ENCODE results near the gene GRIK3. TPM values are rescaled to one million over a fixed set of nuclear protein-coding genes. Genes with fewer than 3 reads are reported as not detected.

The GRIK3 gene
- total and polyA plus RNA-seq, 7 experiments from 2014 or later: not detected

DNA sequence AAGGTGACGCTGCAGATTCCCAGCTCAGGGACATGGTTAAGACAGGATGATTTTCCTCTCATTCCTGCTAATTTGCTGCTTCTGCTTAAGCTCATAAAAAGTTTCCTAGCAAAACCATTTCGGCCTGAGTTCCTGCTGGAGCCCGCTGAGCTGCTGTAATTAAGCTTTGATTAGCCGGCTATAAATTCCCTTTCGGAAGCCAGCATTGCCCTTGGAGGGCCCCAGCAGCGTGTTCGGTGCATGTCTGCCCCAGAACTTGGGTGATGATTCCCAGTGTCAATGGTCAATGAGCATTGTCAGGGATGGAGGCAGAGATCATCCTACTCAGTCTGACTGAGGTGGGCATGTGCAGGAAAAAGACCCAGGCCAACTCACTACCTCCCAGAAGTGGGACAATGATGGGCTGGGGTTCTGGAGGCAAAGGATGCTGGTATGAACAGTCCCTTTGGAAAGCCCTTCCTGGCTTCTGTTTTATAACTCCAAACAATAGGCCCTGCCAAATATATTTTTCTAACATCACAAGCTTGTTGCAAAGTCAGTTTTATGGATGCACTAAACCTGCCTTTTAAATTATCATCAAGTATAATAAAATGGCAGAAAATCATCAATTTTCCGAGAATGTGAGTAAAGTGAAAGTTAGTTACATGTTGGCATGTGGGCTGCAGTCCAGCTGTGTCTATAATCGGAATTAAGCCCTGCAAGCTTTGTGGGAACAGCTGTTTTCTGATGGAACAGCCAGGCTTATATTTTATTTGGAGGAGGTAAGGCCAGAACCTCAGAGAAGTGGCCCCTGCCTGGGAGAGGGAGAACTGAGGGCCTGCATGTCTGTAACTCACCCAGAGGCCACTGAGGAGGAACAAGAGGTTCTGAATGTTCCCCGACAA is 257.1 kb downstream of the GRIK3 start:
- ATAC-seq (no peak), DNase-seq (no peak)
- Mint-ChIP-seq H3K36me3 (no peaks in the 10 kb centered on the region), H3K27ac (no peak overlapping the region), H3K4me1 (no peaks in the 10 kb centered on the region), H3K27me3 (peaks cover 20 to 49% (median 28%) of the 10 kb centered on the region in 5 donors), H3K9me3 (no peaks in the 10 kb centered on the region), H3K4me3 (no peak overlapping the region)
- Histone ChIP-seq H3K36me3 (ENCODE audit: control insufficient read depth in 2 of 3, insufficient read depth in 3 of 3, low read length in 3 of 3) (no peaks in the 10 kb centered on the region), H3K4me3 (ENCODE audit: low read length) (no peak overlapping the region), H3K9me3 (ENCODE audit: control insufficient read depth in 2 of 3, low read length in 3 of 3) (no peaks in the 10 kb centered on the region), H3K27ac (ENCODE audit: low read depth, low read length) (no peak overlapping the region), H3K27me3 (ENCODE audit: control insufficient read depth in 2 of 2, insufficient read depth in 2 of 2, low read length in 2 of 2) (no peaks in the 10 kb centered on the region), H3K4me1 (ENCODE audit: control insufficient read depth in 2 of 2, insufficient read depth in 2 of 2, low read length in 2 of 2) (no peaks in the 10 kb centered on the region)
- CTCF ChIA-PET: no interaction called here
- intact Hi-C loops (cut with micrococcal nuclease): no loop called here
- POLR2A ChIA-PET: no interaction called here

DNA sequence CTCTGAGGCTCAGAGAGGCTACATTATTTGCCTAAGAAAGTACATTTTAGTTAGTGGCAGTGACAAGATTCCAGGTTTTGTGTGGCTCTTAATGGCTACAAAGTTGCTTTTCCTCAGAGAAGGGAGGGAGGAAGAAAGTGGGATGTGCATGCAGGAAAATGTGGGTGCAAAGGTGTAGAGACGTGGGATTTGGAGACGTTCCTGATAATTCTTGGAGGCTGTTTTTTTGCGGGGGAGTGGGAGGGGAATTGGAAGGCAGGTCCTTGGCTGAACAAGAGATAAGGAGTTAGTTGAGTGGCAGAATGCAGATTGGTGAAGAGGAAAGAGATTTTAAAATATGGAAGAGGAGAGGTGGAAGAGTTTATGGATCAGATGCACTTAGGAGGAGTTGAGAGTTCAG is 258.1 kb downstream of the GRIK3 start:
- ChIA-PET CTCF (no interaction called here), POLR2A (no interaction called here)
- DNase-seq: no peak
- Histone ChIP-seq H3K27ac (ENCODE audit: low read depth, low read length) (no peak overlapping the region), H3K36me3 (ENCODE audit: control insufficient read depth in 2 of 3, insufficient read depth in 3 of 3, low read length in 3 of 3) (no peaks in the 10 kb centered on the region), H3K27me3 (ENCODE audit: control insufficient read depth in 2 of 2, insufficient read depth in 2 of 2, low read length in 2 of 2) (no peaks in the 10 kb centered on the region), H3K4me1 (ENCODE audit: control insufficient read depth in 2 of 2, insufficient read depth in 2 of 2, low read length in 2 of 2) (no peaks in the 10 kb centered on the region), H3K4me3 (ENCODE audit: low read length) (no peak overlapping the region), H3K9me3 (ENCODE audit: control insufficient read depth in 2 of 3, low read length in 3 of 3) (no peaks in the 10 kb centered on the region)
- Mint-ChIP-seq H3K27me3 (peaks cover 20 to 54% (median 28%) of the 10 kb centered on the region in 5 donors), H3K9me3 (no peaks in the 10 kb centered on the region), H3K4me3 (no peak overlapping the region), H3K36me3 (no peaks in the 10 kb centered on the region), H3K4me1 (no peaks in the 10 kb centered on the region), H3K27ac (no peak overlapping the region)
- ATAC-seq: no peak
- intact Hi-C loops (cut with micrococcal nuclease): no loop called here

GRCh38 chr1:36775716-36776115 is 258.6 kb downstream of the GRIK3 start:
- no peaks in the 10 kb centered on the region for H3K9me3 ChIP-seq (ENCODE audit: control insufficient read depth in 2 of 3, low read length in 3 of 3)
- Mint-ChIP-seq H3K36me3 (no peaks in the 10 kb centered on the region), H3K4me1 (no peaks in the 10 kb centered on the region), H3K27ac (no peak overlapping the region), H3K27me3 (peaks cover 25 to 59% (median 33%) of the 10 kb centered on the region in 5 donors), H3K9me3 (no peaks in the 10 kb centered on the region), H3K4me3 (no peak overlapping the region)
- DNase-seq: no peak
- CTCF ChIA-PET: no interaction called here
- no peak overlapping the region for H3K27ac ChIP-seq (ENCODE audit: low read depth, low read length)
- ATAC-seq: no peak
- intact Hi-C loops (cut with micrococcal nuclease): no loop called here
- no peaks in the 10 kb centered on the region for H3K36me3 ChIP-seq (ENCODE audit: control insufficient read depth in 2 of 3, insufficient read depth in 3 of 3, low read length in 3 of 3)
- H3K27me3 ChIP-seq (ENCODE audit: control insufficient read depth in 2 of 2, insufficient read depth in 2 of 2, low read length in 2 of 2): no peaks in the 10 kb centered on the region
- no peak overlapping the region for H3K4me3 ChIP-seq (ENCODE audit: low read length)
- POLR2A ChIA-PET: no interaction called here
- no peaks in the 10 kb centered on the region for H3K4me1 ChIP-seq (ENCODE audit: control insufficient read depth in 2 of 2, insufficient read depth in 2 of 2, low read length in 2 of 2)

- ChIA-PET CTCF (no interaction called here), POLR2A (no interaction called here)
- no peak for DNase-seq
- intact Hi-C loops (cut with micrococcal nuclease): no loop called here
- Mint-ChIP-seq H3K9me3 (peaks cover 0 to 2% (median 0%) of the 10 kb centered on the region in 11 donors), H3K27ac (no peak overlapping the region), H3K4me1 (no peaks in the 10 kb centered on the region), H3K27me3 (peaks cover 36 to 59% (median 48%) of the 10 kb centered on the region in 5 donors), H3K4me3 (no peak overlapping the region), H3K36me3 (no peaks in the 10 kb centered on the region)
- Histone ChIP-seq H3K36me3 (ENCODE audit: control insufficient read depth in 2 of 3, insufficient read depth in 3 of 3, low read length in 3 of 3) (no peaks in the 10 kb centered on the region), H3K4me1 (ENCODE audit: control insufficient read depth in 2 of 2, insufficient read depth in 2 of 2, low read length in 2 of 2) (no peaks in the 10 kb centered on the region), H3K4me3 (ENCODE audit: low read length) (no peak overlapping the region), H3K9me3 (ENCODE audit: control insufficient read depth in 2 of 3, low read length in 3 of 3) (no peaks in the 10 kb centered on the region), H3K27me3 (ENCODE audit: control insufficient read depth in 2 of 2, insufficient read depth in 2 of 2, low read length in 2 of 2) (no peaks in the 10 kb centered on the region), H3K27ac (ENCODE audit: low read depth, low read length) (no peak overlapping the region)
- no peak for ATAC-seq
Observed at GRCh38 chr1:36773827-36774541, 260.3 kb downstream of the GRIK3 start.

GRCh38 chr1:36772647-36773495 is 261.4 kb downstream of the GRIK3 start:
- no peak overlapping the region for H3K4me3 ChIP-seq (ENCODE audit: low read length)
- no peaks in the 10 kb centered on the region for H3K4me1 Mint-ChIP-seq
- no peak overlapping the region for H3K27ac Mint-ChIP-seq
- H3K9me3 ChIP-seq (ENCODE audit: control insufficient read depth in 2 of 3, low read length in 3 of 3): no peaks in the 10 kb centered on the region
- ChIA-PET POLR2A (no interaction called here), CTCF (no interaction called here)
- no peak overlapping the region for H3K4me3 Mint-ChIP-seq
- H3K9me3 Mint-ChIP-seq: peaks cover 0 to 2% (median 0%) of the 10 kb centered on the region in 11 donors
- ATAC-seq (no peak), DNase-seq (no peak)
- no peaks in the 10 kb centered on the region for H3K4me1 ChIP-seq (ENCODE audit: control insufficient read depth in 2 of 2, insufficient read depth in 2 of 2, low read length in 2 of 2)
- no peaks in the 10 kb centered on the region for H3K36me3 Mint-ChIP-seq
- intact Hi-C loops (cut with micrococcal nuclease): no loop called here
- H3K27ac ChIP-seq (ENCODE audit: low read depth, low read length): no peak overlapping the region
- H3K36me3 ChIP-seq (ENCODE audit: control insufficient read depth in 2 of 3, insufficient read depth in 3 of 3, low read length in 3 of 3): no peaks in the 10 kb centered on the region
- H3K27me3 Mint-ChIP-seq: peaks cover 38 to 65% (median 55%) of the 10 kb centered on the region in 5 donors
- no peaks in the 10 kb centered on the region for H3K27me3 ChIP-seq (ENCODE audit: control insufficient read depth in 2 of 2, insufficient read depth in 2 of 2, low read length in 2 of 2)

- Mint-ChIP-seq H3K9me3 (peaks cover 0 to 2% (median 0%) of the 10 kb centered on the region in 11 donors), H3K36me3 (no peaks in the 10 kb centered on the region), H3K27me3 (peaks cover 35 to 66% (median 58%) of the 10 kb centered on the region in 5 donors), H3K4me1 (no peaks in the 10 kb centered on the region), H3K27ac (no peak overlapping the region), H3K4me3 (no peak overlapping the region)
- Histone ChIP-seq H3K27ac (ENCODE audit: low read depth, low read length) (no peak overlapping the region), H3K27me3 (ENCODE audit: control insufficient read depth in 2 of 2, insufficient read depth in 2 of 2, low read length in 2 of 2) (no peaks in the 10 kb centered on the region), H3K4me3 (ENCODE audit: low read length) (no peak overlapping the region), H3K36me3 (ENCODE audit: control insufficient read depth in 2 of 3, insufficient read depth in 3 of 3, low read length in 3 of 3) (no peaks in the 10 kb centered on the region), H3K9me3 (ENCODE audit: control insufficient read depth in 2 of 3, low read length in 3 of 3) (no peaks in the 10 kb centered on the region), H3K4me1 (ENCODE audit: control insufficient read depth in 2 of 2, insufficient read depth in 2 of 2, low read length in 2 of 2) (no peaks in the 10 kb centered on the region)
- POLR2A ChIA-PET: no interaction called here
- intact Hi-C loops (cut with micrococcal nuclease): no loop called here
- DNase-seq: no peak
- CTCF ChIA-PET: no interaction called here
- ATAC-seq: no peak
Observed at GRCh38 chr1:36771660-36772284, 262.5 kb downstream of the GRIK3 start.

Data from naive thymus-derived CD4-positive, alpha-beta T cell (primary cell).